ENCODE results near the gene SMPD2. TPM values are rescaled to one million over a fixed set of nuclear protein-coding genes. Genes with fewer than 3 reads are reported as not detected.

Gene SMPD2
- total and polyA plus RNA-seq, 2 of the 4 experiments (the other 2 are of a cell fraction), result 7.7 to 9.0 TPM

DNA sequence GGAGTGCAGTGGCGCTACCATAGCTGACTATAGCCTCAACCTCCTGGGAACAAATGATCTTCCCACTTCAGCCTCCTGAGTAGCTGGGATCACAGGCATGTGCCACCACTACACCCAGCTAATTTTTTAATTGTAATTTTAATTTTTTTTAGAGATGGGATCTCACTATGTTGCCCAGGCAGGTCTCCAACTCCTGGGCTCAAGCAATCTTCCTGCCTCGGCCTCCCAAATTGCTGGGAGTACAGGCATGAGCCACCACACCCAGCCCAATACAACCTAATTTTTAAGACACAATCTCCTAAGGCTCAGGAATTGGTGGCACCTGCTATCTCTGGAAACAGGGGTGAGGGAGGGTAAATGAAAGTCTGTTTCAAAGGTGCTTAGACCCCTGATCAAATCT is 36.7 kb downstream of the SMPD2 start:
- no peak overlapping the region for H3K14ac ChIP-seq (replicated peaks; ENCODE audit: low read depth, low read length)
- H3K4me2 ChIP-seq (ENCODE audit: low read depth, low read length), result no peak overlapping the region
- H3K9ac ChIP-seq (ENCODE audit: low read depth, low read length), result no peak overlapping the region
- ChIA-PET POLR2A (ENCODE audit: unreplicated experiment) (no interaction called here), CTCF (no interaction called here)
- peaks cover 7% of the 10 kb centered on the region; the same call in 1 of the 2 replicates for H4K20me1 ChIP-seq (ENCODE audit: insufficient read depth, low read length)
- BruUV-seq (replicated peaks), result no TSS peak
- no peak overlapping the region for H4K8ac ChIP-seq (ENCODE audit: low read depth in 2 of 2, low read length in 2 of 2)
- DNase-seq (no peak), ATAC-seq (ENCODE audit: low read depth) (no peak)
- intact Hi-C loops (cut with micrococcal nuclease), result no loop called here
- peaks cover 56 to 57% of the 10 kb centered on the region in 2 experiments for H3K79me1 ChIP-seq (ENCODE audit: low read depth in 1 of 2, low read length in 2 of 2)
- H3K36me3 ChIP-seq (ENCODE audit: control insufficient read depth, insufficient read depth, low read length), result peaks cover 36% of the 10 kb centered on the region
- H3K27me3 ChIP-seq (ENCODE audit: control insufficient read depth, insufficient read depth, low read length), result no peaks in the 10 kb centered on the region
- peaks cover 13% of the 10 kb centered on the region for H3K9me1 ChIP-seq (ENCODE audit: insufficient read depth, low read length)
- H3K18ac ChIP-seq (ENCODE audit: low read depth, low read length), result no peak overlapping the region
- no peak overlapping the region for H4K5ac ChIP-seq (ENCODE audit: low read depth, low read length)
- dilution Hi-C loops (cut with HindIII; ENCODE audit: low sequenced_read_pairs, unreplicated experiment), result no loop called here
- no peak overlapping the region for H3K4ac ChIP-seq (ENCODE audit: low read depth, low read length)
- H3K23ac ChIP-seq (ENCODE audit: low read depth, low read length), result no peak overlapping the region
- no peak overlapping the region for H2AK9ac ChIP-seq (replicated peaks; ENCODE audit: low read depth, low read length, poor library complexity)
- no peak for TF ChIP-seq RAD21 (IDR thresholded peaks at IDR 0.05; ENCODE audit: low read length)
- TF ChIP-seq SMC3 (IDR thresholded peaks at IDR 0.05; ENCODE audit: low read depth, low read length), result no peak
- no peak for TF ChIP-seq MAFK (IDR thresholded peaks at IDR 0.05; ENCODE audit: low read depth, low read length)
- no peak for TF ChIP-seq FOS (IDR thresholded peaks at IDR 0.05; ENCODE audit: low read depth, low read length)
- TF ChIP-seq POLR2A (IDR thresholded peaks at IDR 0.05; ENCODE audit: low read depth, low read length), result no peak
- no peak for TF ChIP-seq USF2 (IDR thresholded peaks at IDR 0.05; ENCODE audit: low read depth, low read length)
- H2BK15ac ChIP-seq (ENCODE audit: low read depth, low read length), result no peak overlapping the region
- WGBS, 2 experiments (ENCODE audit: extremely low coverage in 2 of 2, insufficient read length in 1 of 2), result no CpG with 5 or more reads among the region's 2 CpGs
- H3K4me3 ChIP-seq (ENCODE audit: insufficient read depth, low read depth, low read length), result no peak overlapping the region
- H2AFZ ChIP-seq (replicated peaks; ENCODE audit: low read length, poor library complexity), result no peak overlapping the region
- in situ Hi-C loops (cut with MboI; ENCODE audit: low sequenced_read_pairs), result no loop called here
- peaks cover 7% of the 10 kb centered on the region for H3K4me1 ChIP-seq (ENCODE audit: control insufficient read depth, insufficient read depth, low read length)
- no peak overlapping the region for H2BK20ac ChIP-seq (ENCODE audit: low read depth, low read length)
- H2AK5ac ChIP-seq (ENCODE audit: low read depth, low read length), result no peak overlapping the region
- no peaks in the 10 kb centered on the region for H3K9me3 ChIP-seq (ENCODE audit: control insufficient read depth, insufficient read depth, low read length)
- no peak overlapping the region for H2BK5ac ChIP-seq (ENCODE audit: low read depth, low read length, poor library complexity, severe bottlenecking)
- no peak overlapping the region for H2BK120ac ChIP-seq (ENCODE audit: low read depth, low read length)
- no peak overlapping the region for H3K56ac ChIP-seq (ENCODE audit: extremely low read depth, insufficient read depth, low read length)
- H4K91ac ChIP-seq (ENCODE audit: insufficient read depth, low read depth, low read length), result no peak overlapping the region
- H3K27ac ChIP-seq (ENCODE audit: insufficient read depth, low read length), result no peak overlapping the region

Measured in IMR-90 (cell line).